Stimulated activated CD4-positive, alpha-beta T cell treated with anti-CD3 and anti-CD28 coated beads, Interleukin-1b, Interleukin-23, amount 100 ng/mL, for 4 hours (primary cell): Measurements from ENCODE around the gene PLPPR5.
"Not testable (repeated sequence)": the region's sequence is repeated elsewhere in the genome, so short reads cannot be mapped to it uniquely, and the experiment has no call there.

Source experiments
- DNase-seq, 2 donors: peaks; one replicate each; pipeline ENCODE4 v3.0.0-alpha.2; 2020; ENCODE audit warnings: low read depth in 2 of 2

PLPPR5 gene

GRCh38 chr1:98919211-98919610 lies 85.5 kb downstream of the PLPPR5 start:
- DNase-seq, result no peak

GRCh38 chr1:98914547-98914946 lies 90.1 kb downstream of the PLPPR5 start:
- DNase-seq, result no peak

GRCh38 chr1:98910827-98911226 lies 93.8 kb downstream of the PLPPR5 start:
- no peak for DNase-seq

GRCh38 chr1:98908980-98909379 lies 95.7 kb downstream of the PLPPR5 start:
- no peak for DNase-seq

- no peak for DNase-seq
Observed at GRCh38 chr1:98906809-98907208, 97.9 kb downstream of the PLPPR5 start.

- DNase-seq, result no peak
Observed at GRCh38 chr1:98906361-98906760, 98.3 kb downstream of the PLPPR5 start.

GRCh38 chr1:98904684-98905083 lies 100.0 kb downstream of the PLPPR5 start:
- no peak for DNase-seq

- no peak for DNase-seq
Observed at GRCh38 chr1:98903726-98904125, 100.9 kb downstream of the PLPPR5 start.

- no peak for DNase-seq
Observed at GRCh38 chr1:98903261-98903660, 101.4 kb downstream of the PLPPR5 start.

GRCh38 chr1:98898940-98899339 lies 105.7 kb downstream of the PLPPR5 start:
- no peak for DNase-seq

GRCh38 chr1:98897479-98897878 lies 107.2 kb downstream of the PLPPR5 start:
- DNase-seq, result no peak

GRCh38 chr1:98896711-98897445 lies 107.8 kb downstream of the PLPPR5 start:
- no peak for DNase-seq

- DNase-seq, result no peak
Observed at GRCh38 chr1:98893371-98893770, 111.3 kb downstream of the PLPPR5 start.

GRCh38 chr1:98888869-98889268 lies 115.8 kb downstream of the PLPPR5 start:
- no peak for DNase-seq

- DNase-seq, result no peak
Observed at GRCh38 chr1:98887507-98887906, 117.2 kb downstream of the PLPPR5 start.

GRCh38 chr1:98884864-98885263 lies 119.8 kb downstream of the PLPPR5 start:
- DNase-seq, result no peak

GRCh38 chr1:98881901-98882300 lies 122.8 kb downstream of the PLPPR5 start:
- DNase-seq, result no peak

- DNase-seq, result not testable (repeated sequence)
Observed at GRCh38 chr1:98881234-98881633, 123.4 kb downstream of the PLPPR5 start.

GRCh38 chr1:98874828-98875227 lies 129.8 kb downstream of the PLPPR5 start:
- DNase-seq, result no peak

GRCh38 chr1:98870959-98871903 lies 133.4 kb downstream of the PLPPR5 start:
- peak; percentile 0 to 28 for DNase-seq

- no peak for DNase-seq
Observed at GRCh38 chr1:98865796-98866195, 138.9 kb downstream of the PLPPR5 start.

- no peak for DNase-seq
Observed at GRCh38 chr1:98860329-98860728, 144.3 kb downstream of the PLPPR5 start.

GRCh38 chr1:98854137-98854536 lies 150.5 kb downstream of the PLPPR5 start:
- no peak for DNase-seq
